GM12878 (cell line): Measurements from ENCODE around the gene MDK. TPM values are rescaled to one million over a fixed set of nuclear protein-coding genes. Genes with fewer than 3 reads are reported as not detected.
A peak's percentile ranks its signal among the peaks of the same experiment; 100 is the strongest.

Experiments
- BCL3 ChIP-seq: IDR thresholded peaks from 2 replicates; pipeline ENCODE4 v1.6.1; 2011; ENCODE audit warnings: borderline replicate concordance, low read depth, mild to moderate bottlenecking, moderate library complexity, low read length; ENCODE audit not compliant: insufficient read depth, poor library complexity, severe bottlenecking
- BCLAF1 ChIP-seq: fragments of 450-650 bp; IDR thresholded peaks from 2 replicates; pipeline ENCODE4 v1.6.1; 2017; ENCODE audit warnings: antibody characterized with exemption, mild to moderate bottlenecking, moderate library complexity
- CREM ChIP-seq: IDR thresholded peaks from 2 replicates; pipeline ENCODE4 v1.6.1; 2014; ENCODE audit warnings: antibody characterized with exemption, low read depth
- E2F4 ChIP-seq: IDR thresholded peaks from 2 replicates; pipeline ENCODE4 v1.6.1; 2012; ENCODE audit warnings: low read depth, low read length, improper control_type of control experiment
- EGR1 ChIP-seq, 2 experiments: IDR thresholded peaks; 1 replicate in 1 of 2; 2 replicates in 1 of 2; pipeline ENCODE4 v1.6.1; 2011 to 2012; ENCODE audit warnings: low read depth in 2 of 2, low read length in 2 of 2, borderline replicate concordance in 1 of 2, mild to moderate bottlenecking in 1 of 2, moderate library complexity in 1 of 2
- ETV6 ChIP-seq, 2 experiments: fragments of 450-650 bp in 1 of 2; IDR thresholded peaks in 1 of 2; conservative IDR thresholded peaks in 1 of 2; 2 replicates each; pipeline ENCODE4 v1.6.1; 2014; ENCODE audit warnings: antibody characterized with exemption in 1 of 2, borderline replicate concordance in 1 of 2, low read depth in 1 of 2, mild to moderate bottlenecking in 1 of 2, moderate library complexity in 1 of 2
- FOXK2 ChIP-seq: fragments of 450-650 bp; IDR thresholded peaks from 2 replicates; pipeline ENCODE4 v1.6.1; 2017; ENCODE audit warnings: mild to moderate bottlenecking, moderate library complexity
- MAX ChIP-seq: IDR thresholded peaks from 2 replicates; pipeline ENCODE4 v1.6.1; 2012; ENCODE audit warnings: low read depth, low read length, improper control_type of control experiment
- MLLT1 ChIP-seq: fragments of 450-650 bp; IDR thresholded peaks from 2 replicates; pipeline ENCODE4 v1.6.1; 2016; ENCODE audit warnings: mild to moderate bottlenecking
- MTA3 ChIP-seq: IDR thresholded peaks from 2 replicates; pipeline ENCODE4 v1.6.1; 2012; ENCODE audit warnings: low read length, inconsistent platforms, borderline replicate concordance
- NFIC ChIP-seq: IDR thresholded peaks from 2 replicates; pipeline ENCODE4 v1.6.1; 2012; ENCODE audit warnings: low read depth, mild to moderate bottlenecking, inconsistent platforms, low read length, moderate library complexity
- NFYA ChIP-seq: IDR thresholded peaks from 2 replicates; pipeline ENCODE4 v1.6.1; 2011; ENCODE audit warnings: low read depth, mild to moderate bottlenecking, low read length, improper control_type of control experiment, borderline replicate concordance
- NR2C2 ChIP-seq: IDR thresholded peaks from 2 replicates; pipeline ENCODE4 v1.6.1; 2011; ENCODE audit warnings: borderline replicate concordance, low read depth; ENCODE audit not compliant: control insufficient read depth, insufficient read length
- RCOR1 ChIP-seq: conservative IDR thresholded peaks from 2 replicates; pipeline ENCODE4 v1.6.1; 2012; ENCODE audit warnings: low read depth, low read length, improper control_type of control experiment
- SKIL ChIP-seq: fragments of 450-650 bp; IDR thresholded peaks from 2 replicates; pipeline ENCODE4 v1.6.1; 2017; ENCODE audit warnings: mild to moderate bottlenecking, low read depth, inconsistent platforms; ENCODE audit not compliant: poor library complexity, severe bottlenecking
- SMAD1 ChIP-seq: fragments of 450-650 bp; IDR thresholded peaks from 2 replicates; pipeline ENCODE4 v1.6.1; 2018; ENCODE audit warnings: mild to moderate bottlenecking, low read depth; ENCODE audit not compliant: partially characterized antibody
- SUZ12 ChIP-seq: fragments of 200-600 bp; sonication (generic); IDR thresholded peaks from one replicate; pipeline ENCODE4 v1.6.1; 2018; ENCODE audit warnings: antibody characterized with exemption, mild to moderate bottlenecking; ENCODE audit not compliant: unreplicated experiment
- TBL1XR1 ChIP-seq: IDR thresholded peaks from 2 replicates; pipeline ENCODE4 v1.6.1; 2012; ENCODE audit warnings: low read depth, low read length, improper control_type of control experiment
- ZZZ3 ChIP-seq: IDR thresholded peaks from 2 replicates; pipeline ENCODE4 v1.6.1; 2011; ENCODE audit warnings: low read depth; ENCODE audit not compliant: control insufficient read depth, insufficient read length
- polyA plus RNA-seq, 11 experiments: library from polyadenylated mRNA; depleted of rRNA in 4 of 11; unstranded in 6 of 11; stranded (reverse) in 5 of 11; fragments of >200 nt; fragmentation: Nextera tagmentation in 4 of 11; fragmentation: Illumina TruSeq in 1 of 11; extraction: Ambion mirVana in 4 of 11; extraction: Trizol in 1 of 11; gene quantifications; 1 replicate in 1 of 11; 2 replicates in 10 of 11; pipeline versions ENCODE4 v1.2.1 to v1.2.3, GENCODE V29; 2011 to 2016; ENCODE audit warnings: inconsistent platforms in 2 of 11, missing spikeins in 2 of 11, low read depth in 1 of 11
- total RNA-seq, 4 experiments: library from RNA; depleted of rRNA in 3 of 4; stranded (reverse); fragments of >200 nt in 3 of 4; fragmentation: Illumina TruSeq in 1 of 4; extraction: Trizol in 1 of 4; gene quantifications; 2 replicates each; pipeline versions ENCODE4 v1.2.1 to v1.2.3, GENCODE V29; 2013 to 2021

MDK gene
- total and polyA plus RNA-seq, 10 of the 15 experiments (the other 5 are each of a cell fraction or from before 2014, with no cell fraction given) = 0.77 to 17.8 (median 9.9) TPM

GRCh38 chr11:46346886-46347636, 34.4 kb upstream of the MDK start, which contains the start of gene DGKZ (continued):
- TF ChIP-seq NFYA (no peak), FOXK2 (no peak), NR2C2 (no peak), CREM (no peak), NFIC (no peak), BCL3 (no peak), SMAD1 (no peak), EGR1 (IDR thresholded peaks at IDR 0.05; ENCODE audit: borderline replicate concordance in 1 of 2, low read depth in 2 of 2, low read length in 2 of 2) (peak in 1 of 2 experiments; percentile 89; a peak in 2 of 3 replicates), MAX (no peak), SKIL (no peak), ZZZ3 (no peak), ETV6 (conservative IDR thresholded peaks at IDR 0.05 in 1 of 2, IDR thresholded peaks at IDR 0.05 in 1 of 2; ENCODE audit: borderline replicate concordance in 1 of 2, low read depth in 1 of 2) (no peak), RCOR1 (no peak), MLLT1 (0 out of 2 replicates have a peak, but pooled peaks have one; percentile 17), BCLAF1 (no peak), E2F4 (no peak), TBL1XR1 (no peak), SUZ12 (no peak), MTA3 (no peak)
